HG02610 (cell line): Measurements from ENCODE around the gene SPX.

Experiments used
- ATAC-seq: cut with Tn5 transposase; IDR thresholded peaks from one replicate; pipeline ENCODE4 v1.9.1; 2021; ENCODE audit warnings: mild to moderate bottlenecking, moderate library complexity; ENCODE audit not compliant: unreplicated experiment

Gene SPX

GRCh38 chr12:21576431-21576830, 50.3 kb downstream of the SPX start:
- ATAC-seq: no peak

- no peak for ATAC-seq
Measured at GRCh38 chr12:21577516-21577915, 51.4 kb downstream of the SPX start.

- no peak for ATAC-seq
Measured at GRCh38 chr12:21580748-21581516, 54.8 kb downstream of the SPX start.
